Heart left ventricle (tissue), 16 donors: ENCODE data around the gene TRMT61A. TPM values are rescaled to one million over a fixed set of nuclear protein-coding genes. Genes with fewer than 3 reads are reported as not detected.

ENCODE experiments used
- ATAC-seq, 4 donors: fragments of 200-7000 bp; cut with Tn5 transposase; one replicate each; pipeline ENCODE4 v1.9.1; 2020 to 2022; ENCODE audit warnings: moderate library complexity in 4 of 4, mild to moderate bottlenecking in 3 of 4, moderate number of reproducible peaks in 1 of 4
- DNase-seq, 5 donors: peaks; one replicate each; pipeline ENCODE4 v3.0.0-alpha.2; 2020
- H3K27ac ChIP-seq, 12 donors: fragments of 200-600 bp; sonication (generic) in 4 of 12; one replicate each; pipeline versions ENCODE4 v1.5.0 to v1.8.0; 2016 to 2022; ENCODE audit warnings: mild to moderate bottlenecking in 2 of 12
- H3K27me3 ChIP-seq, 9 donors: fragments of 200-600 bp; sonication (generic) in 2 of 9; one replicate each; pipeline versions ENCODE4 v1.5.1 to v1.8.0; 2016 to 2022; ENCODE audit warnings: mild to moderate bottlenecking in 3 of 9
- H3K36me3 ChIP-seq, 9 donors: fragments of 200-600 bp; sonication (generic) in 2 of 9; one replicate each; pipeline versions ENCODE4 v1.5.0 to v1.8.0; 2018 to 2022; ENCODE audit warnings: mild to moderate bottlenecking in 2 of 9
- H3K4me1 ChIP-seq, 12 donors: fragments of 200-600 bp; sonication (generic) in 4 of 12; one replicate each; pipeline versions ENCODE4 v1.5.0 to v1.8.0; 2016 to 2022; ENCODE audit warnings: mild to moderate bottlenecking in 3 of 12
- H3K4me3 ChIP-seq, 12 donors: fragments of 200-600 bp; sonication (generic) in 4 of 12; one replicate each; pipeline versions ENCODE4 v1.5.0 to v1.8.0; 2017 to 2022; ENCODE audit warnings: mild to moderate bottlenecking in 9 of 12, moderate library complexity in 4 of 12
- H3K9me3 ChIP-seq, 12 donors: fragments of 200-600 bp; sonication (generic) in 4 of 12; one replicate each; pipeline versions ENCODE4 v1.5.0 to v1.8.0; 2016 to 2022; ENCODE audit warnings: mild to moderate bottlenecking in 1 of 12
- POLR2A ChIP-seq, 2 donors: fragments of 450-650 bp; IDR thresholded peaks; one replicate each; pipeline ENCODE4 v1.6.1; 2017; ENCODE audit warnings: antibody characterized with exemption in 2 of 2, mild to moderate bottlenecking in 2 of 2, moderate library complexity in 2 of 2
- whole genome bisulfite sequencing, 4 donors: extraction: QIAGEN DNeasy Blood & Tissue Kit in 2 of 4; methylation state at CpG; one replicate each; pipeline versions ENCODE4 v1.1.5 to v1.1.7; 2013 to 2018; 5-methylcytosine and 5-hydroxymethylcytosine counted together
- intact Hi-C, 10 donors: fragments of 100-400 bp; cut with DNase I; formaldehyde crosslinking; loops; one replicate each; pipeline versions ENCODE4 v1.11.1 to v1.14.2; 2022
- polyA plus RNA-seq, 2 donors: library from polyadenylated mRNA; stranded (reverse); fragments of 200-250 nt; gene quantifications; one replicate each; pipeline ENCODE4 v1.2.3, GENCODE V29; 2013
- total RNA-seq, 9 donors: library from RNA; depleted of rRNA in 2 of 9; stranded (reverse); fragments of >200 nt in 2 of 9; fragmentation: NEBNext Ultra II Directional in 3 of 9; extraction: Animal tissue kit (Norgen Biotek cat#: 25700) in 3 of 9; gene quantifications; one replicate each; pipeline versions ENCODE4 v1.1.0 to v1.2.4, GENCODE V29; 2016 to 2023
- TF ChIP-seq, protein P1 (sequence below), 12 donors: fragments of 200-600 bp; sonication (generic) in 4 of 12; IDR thresholded peaks; one replicate each; pipeline versions ENCODE4 v1.5.0 to v1.8.0; 2018 to 2022; ENCODE audit warnings: antibody characterized with exemption in 12 of 12, mild to moderate bottlenecking in 5 of 12
- donor health status: ischemic (EF 13 %, LVEDD 7.1; RV severe dilation, severe dysfunction).
- donor health status: healthy with polysubstance abuse.
- donor health status: DM: no; HTN: yes; CAD: no.
- donor health status: DM: no; HTN: no; CAD: no.
- donor health status: ischemic (EF 25% LVEDD 6.9; RV normal size, moderate dysfunction).
- donor health status: ischemic (EF 25% LVEDD 5.7; RV mildly dilated, moderate dysfunction).
- donor health status: healthy.
- donor health status: DM: yes; HTN: yes; CAD: no.
- donor health status: ischemic (EF 35%, LVEDD 5.7; RV mildly dilated, moderate dysfunction).
- donor health status: nonischemic (EF 11% LVEDD 7.7; RV severe dilation, severe dysfunction).
- donor health status: DM: yes; HTN: yes; CAD: no.
- donor health status: PGD.
- donor health status: ischemic (EF 29% LVEDD 5.4; RV normal size, mild dysfunction).
- donor health status: nonischemic (EF 23%, LVEDD 6.1; RV moderate dilation, normal function).

TRMT61A gene
- total and polyA plus RNA-seq, 11 donors: 3.2 to 15.9 (median 5.2) TPM

- no peaks in the 10 kb centered on the region for H3K27me3 ChIP-seq
- no peak for ATAC-seq
- H3K36me3 ChIP-seq: peaks cover 0 to 25% (median 17%) of the 10 kb centered on the region in 9 donors
- no peaks in the 10 kb centered on the region for H3K9me3 ChIP-seq
- peaks cover 0 to 58% (median 33%) of the 10 kb centered on the region in 12 donors for H3K4me1 ChIP-seq
- H3K27ac ChIP-seq: peak overlapping the region in 1 of 12 donors; percentile 2
- TF ChIP-seq POLR2A (IDR thresholded peaks at IDR 0.05): no peak
- TF ChIP-seq, protein P1, sequence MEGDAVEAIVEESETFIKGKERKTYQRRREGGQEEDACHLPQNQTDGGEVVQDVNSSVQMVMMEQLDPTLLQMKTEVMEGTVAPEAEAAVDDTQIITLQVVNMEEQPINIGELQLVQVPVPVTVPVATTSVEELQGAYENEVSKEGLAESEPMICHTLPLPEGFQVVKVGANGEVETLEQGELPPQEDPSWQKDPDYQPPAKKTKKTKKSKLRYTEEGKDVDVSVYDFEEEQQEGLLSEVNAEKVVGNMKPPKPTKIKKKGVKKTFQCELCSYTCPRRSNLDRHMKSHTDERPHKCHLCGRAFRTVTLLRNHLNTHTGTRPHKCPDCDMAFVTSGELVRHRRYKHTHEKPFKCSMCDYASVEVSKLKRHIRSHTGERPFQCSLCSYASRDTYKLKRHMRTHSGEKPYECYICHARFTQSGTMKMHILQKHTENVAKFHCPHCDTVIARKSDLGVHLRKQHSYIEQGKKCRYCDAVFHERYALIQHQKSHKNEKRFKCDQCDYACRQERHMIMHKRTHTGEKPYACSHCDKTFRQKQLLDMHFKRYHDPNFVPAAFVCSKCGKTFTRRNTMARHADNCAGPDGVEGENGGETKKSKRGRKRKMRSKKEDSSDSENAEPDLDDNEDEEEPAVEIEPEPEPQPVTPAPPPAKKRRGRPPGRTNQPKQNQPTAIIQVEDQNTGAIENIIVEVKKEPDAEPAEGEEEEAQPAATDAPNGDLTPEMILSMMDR (IDR thresholded peaks at IDR 0.05): no peak
- intact Hi-C loops: loop anchor here in 1 of 10 donors (5.0 kb wide), 1 partner anchor 37 kb away; no protein-coding TSS in a partner anchor
- H3K4me3 ChIP-seq: no peak overlapping the region
- DNase-seq: peak in 3 of 5 donors; percentile 17 to 37 (median 29)
- whole genome bisulfite sequencing, 4 donors: 86 to 91% (median 88%) methylated on average over 18 of the region's 18 CpGs
These were observed 14.2 kb upstream of the TRMT61A start for GRCh38 chr14:103514596-103515421.

- no peaks in the 10 kb centered on the region for H3K9me3 ChIP-seq
- 63 to 69% (median 65%) methylated on average over 10 of the region's 10 CpGs for WGBS, 4 donors
- H3K4me3 ChIP-seq: no peak overlapping the region
- intact Hi-C loops: loop anchor here in 1 of 10 donors (5.0 kb wide), 1 partner anchor 36 kb away; no protein-coding TSS in a partner anchor
- DNase-seq (peak in 2 of 5 donors; percentile 3 to 8), ATAC-seq (no peak)
- H3K27me3 ChIP-seq: peaks cover 0 to 9% (median 0%) of the 10 kb centered on the region in 9 donors
- H3K27ac ChIP-seq: peak overlapping the region in 6 of 12 donors; percentile 5 to 96 (median 20)
- H3K4me1 ChIP-seq: peaks cover 0 to 76% (median 48%) of the 10 kb centered on the region in 12 donors
- TF ChIP-seq, protein P1 (IDR thresholded peaks at IDR 0.05): no peak
- TF ChIP-seq POLR2A (IDR thresholded peaks at IDR 0.05): no peak
- H3K36me3 ChIP-seq: peaks cover 0 to 12% (median 3%) of the 10 kb centered on the region in 9 donors
These were observed 12.4 kb upstream of the TRMT61A start for GRCh38 chr14:103516426-103517173.

DNA sequence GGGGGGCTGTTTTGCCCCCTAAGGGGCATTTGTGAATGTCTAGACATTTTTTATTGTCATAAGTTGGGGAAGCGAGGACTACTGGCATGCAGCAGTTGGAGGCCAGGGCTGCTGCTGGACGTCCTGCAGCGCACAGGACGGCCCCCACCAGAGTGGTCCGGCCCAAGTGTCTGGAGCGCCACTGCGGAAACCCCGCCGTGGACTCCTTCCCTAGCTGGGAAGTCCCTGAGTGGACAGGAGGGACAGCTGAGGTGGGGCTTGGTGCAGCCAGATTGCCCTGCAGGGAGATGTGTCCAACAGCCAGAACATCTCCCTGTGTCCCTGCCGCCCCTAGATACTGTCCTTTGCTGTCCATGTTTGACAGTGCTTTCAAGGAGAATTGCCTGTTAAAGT lies 11.8 kb upstream of the TRMT61A start:
- H3K9me3 ChIP-seq: no peaks in the 10 kb centered on the region
- ATAC-seq: no peak
- DNase-seq: peak in 2 of 5 donors; percentile 25 to 61
- H3K36me3 ChIP-seq: peaks cover 0 to 11% (median 0%) of the 10 kb centered on the region in 9 donors
- H3K27me3 ChIP-seq: peaks cover 0 to 15% (median 0%) of the 10 kb centered on the region in 9 donors
- intact Hi-C loops: loop anchor here in 1 of 10 donors (5.0 kb wide), 1 partner anchor 35 kb away; no protein-coding TSS in a partner anchor
- no peak overlapping the region for H3K4me3 ChIP-seq
- no peak for TF ChIP-seq POLR2A (IDR thresholded peaks at IDR 0.05)
- TF ChIP-seq, protein P1 (IDR thresholded peaks at IDR 0.05): no peak
- peak overlapping the region in 6 of 12 donors; percentile 12 to 96 (median 40) for H3K27ac ChIP-seq
- peaks cover 0 to 82% (median 51%) of the 10 kb centered on the region in 12 donors for H3K4me1 ChIP-seq
- WGBS, 4 donors: 55 to 86% (median 65%) methylated on average over 1 to 10 of the region's 10 CpGs
